GM23248 (cell line): ENCODE data around the gene PDIA5. TPM values are rescaled to one million over a fixed set of nuclear protein-coding genes. Genes with fewer than 3 reads are reported as not detected.

ENCODE experiments used
- DNase-seq: peaks from one replicate; pipeline ENCODE4 v3.0.0-alpha.2; 2015
- H2AFZ ChIP-seq: fragments of 200-600 bp; sonication (generic); 2 replicates; pipeline ENCODE4 v1.6.1; 2016; ENCODE audit warnings: antibody characterized with exemption
- H3F3A ChIP-seq: fragments of 200-600 bp; sonication (generic); 2 replicates; pipeline ENCODE4 v1.6.1; 2016; ENCODE audit warnings: mild to moderate bottlenecking, antibody characterized with exemption, mixed run types; ENCODE audit not compliant: insufficient read depth
- H3K27ac ChIP-seq: fragments of 200-600 bp; sonication (generic); 2 replicates; pipeline ENCODE4 v1.5.1; 2016; ENCODE audit warnings: mild to moderate bottlenecking
- H3K27me3 ChIP-seq: fragments of 200-600 bp; sonication (generic); replicated peaks from 2 replicates; pipeline ENCODE4 v1.6.1; 2016; ENCODE audit warnings: mild to moderate bottlenecking; ENCODE audit not compliant: insufficient read depth
- H3K36me3 ChIP-seq: fragments of 200-600 bp; sonication (generic); 2 replicates; pipeline ENCODE4 v1.6.1; 2016; ENCODE audit warnings: low read depth, mild to moderate bottlenecking
- H3K4me1 ChIP-seq: fragments of 200-600 bp; sonication (generic); 2 replicates; pipeline ENCODE4 v1.6.1; 2016; ENCODE audit warnings: mild to moderate bottlenecking; ENCODE audit not compliant: insufficient read depth
- H3K4me2 ChIP-seq: fragments of 200-600 bp; sonication (generic); one replicate; pipeline ENCODE4 v1.6.1; 2016; ENCODE audit warnings: mild to moderate bottlenecking; ENCODE audit not compliant: unreplicated experiment
- H3K4me3 ChIP-seq: fragments of 200-600 bp; sonication (generic); 2 replicates; pipeline ENCODE4 v1.5.1; 2016; ENCODE audit warnings: mild to moderate bottlenecking
- H3K79me2 ChIP-seq: fragments of 200-600 bp; sonication (generic); 2 replicates; pipeline ENCODE4 v1.6.1; 2016; ENCODE audit warnings: mild to moderate bottlenecking; ENCODE audit not compliant: insufficient read depth
- H3K9ac ChIP-seq: fragments of 200-600 bp; sonication (generic); 2 replicates; pipeline ENCODE4 v1.6.1; 2016; ENCODE audit warnings: mild to moderate bottlenecking
- H3K9me2 ChIP-seq: fragments of 200-600 bp; sonication (generic); 2 replicates; pipeline ENCODE4 v1.6.1; 2016; ENCODE audit warnings: mixed run types, mild to moderate bottlenecking, moderate library complexity; ENCODE audit not compliant: insufficient read depth
- H3K9me3 ChIP-seq: fragments of 200-600 bp; sonication (generic); one replicate; pipeline ENCODE4 v1.6.1; 2017; ENCODE audit warnings: low read depth
- H4K20me1 ChIP-seq: fragments of 200-600 bp; sonication (generic); 2 replicates; pipeline ENCODE4 v1.6.0; 2016; ENCODE audit not compliant: insufficient read depth
- EZH2 ChIP-seq: fragments of 200-600 bp; sonication (generic); IDR thresholded peaks from 2 replicates; pipeline ENCODE4 v1.6.1; 2018; ENCODE audit warnings: antibody characterized with exemption, mild to moderate bottlenecking; ENCODE audit not compliant: insufficient read depth, poor library complexity, severe bottlenecking
- EZH2phosphoT487 ChIP-seq: fragments of 200-600 bp; sonication (generic); IDR thresholded peaks from 2 replicates; pipeline ENCODE4 v1.6.1; 2018; ENCODE audit warnings: antibody characterized with exemption, moderate library complexity, mild to moderate bottlenecking, low read depth; ENCODE audit not compliant: insufficient read depth
- WGBS, 2 experiments: methylation state at CpG; one replicate each; pipeline ENCODE4 v1.1.6; 2015 to 2017; ENCODE audit warnings: low lambda C conversion rate in 2 of 2, low coverage in 1 of 2; ENCODE audit errors: missing lambda C conversion rate in 2 of 2; 5-methylcytosine and 5-hydroxymethylcytosine counted together
- in situ Hi-C: fragments of 300-500 bp; cut with MboI; formaldehyde crosslinking; loops from 2 replicates; pipeline ENCODE4 v1.15.0; 2020
- polyA plus RNA-seq: library from polyadenylated mRNA; unstranded; fragments of >200 nt; fragmentation: Nextera tagmentation; extraction: Ambion mirVana; gene quantifications from 2 replicates; pipeline ENCODE4 v1.2.1, GENCODE V29; 2016
- total RNA-seq: library from RNA; depleted of rRNA; stranded (reverse); fragments of >200 nt; shearing (Covaris generic); gene quantifications from 2 replicates; pipeline ENCODE4 v1.2.3, GENCODE V29; 2014

PDIA5 gene
- total and polyA plus RNA-seq, 2 experiments from 2014 or later = 49.1 to 57.3 TPM

DNA sequence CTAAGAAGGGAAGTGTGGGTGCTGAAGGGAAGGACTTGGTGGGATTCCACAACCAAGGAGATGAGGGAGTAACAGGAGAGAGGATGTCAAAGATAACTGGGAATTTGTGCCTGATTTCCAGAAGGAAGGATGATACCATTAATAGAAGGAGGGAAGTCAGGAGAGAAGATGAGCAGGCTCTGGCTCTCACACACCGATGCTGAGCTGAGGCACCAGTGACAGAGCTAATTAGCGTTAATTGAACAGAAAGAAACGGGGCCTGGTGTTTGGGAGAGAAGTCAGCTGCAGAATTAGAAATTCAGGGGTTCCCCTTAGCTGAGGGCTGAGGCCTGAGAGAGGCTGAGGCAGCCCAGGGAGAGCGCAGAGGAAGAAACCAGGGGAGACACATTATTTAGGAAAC is 11.9 kb upstream of the PDIA5 start:
- no peak overlapping the region for H3K9ac ChIP-seq
- H3K9me2 ChIP-seq = no peaks in the 10 kb centered on the region
- H3K27me3 ChIP-seq = no peaks in the 10 kb centered on the region
- 85 to 98% methylated on average over 4 of the region's 4 CpGs for WGBS, 2 experiments
- H3F3A ChIP-seq = no peaks in the 10 kb centered on the region
- H3K27ac ChIP-seq = no peak overlapping the region
- H3K4me2 ChIP-seq = no peak overlapping the region
- no peak overlapping the region for H2AFZ ChIP-seq
- no peaks in the 10 kb centered on the region for H3K79me2 ChIP-seq
- TF ChIP-seq EZH2 = no peak
- TF ChIP-seq EZH2phosphoT487 = no peak
- DNase-seq = no peak
- in situ Hi-C loops = no loop called here
- H3K36me3 ChIP-seq = no peaks in the 10 kb centered on the region
- H3K4me3 ChIP-seq = no peak overlapping the region
- no peaks in the 10 kb centered on the region for H4K20me1 ChIP-seq
- no peaks in the 10 kb centered on the region for H3K4me1 ChIP-seq
- H3K9me3 ChIP-seq = no peaks in the 10 kb centered on the region

- Histone ChIP-seq H3K9ac (no peak overlapping the region), H3K4me3 (no peak overlapping the region), H3K4me1 (no peaks in the 10 kb centered on the region), H2AFZ (no peak overlapping the region), H3K79me2 (no peaks in the 10 kb centered on the region), H3F3A (no peaks in the 10 kb centered on the region), H3K27me3 (no peaks in the 10 kb centered on the region), H3K9me3 (no peaks in the 10 kb centered on the region), H3K9me2 (no peaks in the 10 kb centered on the region), H3K36me3 (no peaks in the 10 kb centered on the region), H3K27ac (no peak overlapping the region), H4K20me1 (no peaks in the 10 kb centered on the region), H3K4me2 (no peak overlapping the region)
- no peak for TF ChIP-seq EZH2phosphoT487
- no peak for TF ChIP-seq EZH2
- WGBS, 2 experiments = 64 to 68% methylated on average over 5 of the region's 5 CpGs
- no peak for DNase-seq
- in situ Hi-C loops = no loop called here
These were observed 11.5 kb upstream of the PDIA5 start for GRCh38 chr3:123055352-123055751.

DNA sequence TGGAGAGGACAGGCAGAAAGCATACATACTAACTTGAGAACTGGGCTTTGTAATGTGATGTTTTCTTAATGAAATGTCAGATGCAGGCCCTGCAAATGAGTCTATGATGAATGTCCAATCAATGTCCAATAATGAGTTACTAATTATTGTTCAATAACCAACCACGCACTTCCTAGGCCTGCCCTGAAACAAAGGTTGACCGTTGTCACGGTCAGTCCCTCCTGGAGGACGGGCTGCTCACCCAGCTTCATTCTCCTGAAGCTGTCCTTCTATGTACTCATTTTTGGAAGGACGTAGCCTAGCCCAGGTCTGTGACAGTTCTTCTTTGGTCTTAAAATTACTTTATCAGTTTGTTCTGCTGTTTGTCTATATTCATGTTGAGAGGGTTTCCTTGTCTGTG is 8.3 kb upstream of the PDIA5 start:
- H3K27ac ChIP-seq = no peak overlapping the region
- no peak overlapping the region for H3K9ac ChIP-seq
- no peaks in the 10 kb centered on the region for H3K9me3 ChIP-seq
- no peaks in the 10 kb centered on the region for H3K9me2 ChIP-seq
- H4K20me1 ChIP-seq = no peaks in the 10 kb centered on the region
- H3K4me3 ChIP-seq = no peak overlapping the region
- H3K27me3 ChIP-seq = no peaks in the 10 kb centered on the region; the same call in 1 of the 2 replicates
- no peaks in the 10 kb centered on the region for H3K36me3 ChIP-seq
- H3F3A ChIP-seq = no peaks in the 10 kb centered on the region
- H3K4me2 ChIP-seq = no peak overlapping the region
- TF ChIP-seq EZH2 (no peak), EZH2phosphoT487 (no peak)
- H3K4me1 ChIP-seq = no peaks in the 10 kb centered on the region
- WGBS, 2 experiments = 87 to 90% methylated on average over 5 of the region's 5 CpGs
- DNase-seq = no peak
- H3K79me2 ChIP-seq = no peaks in the 10 kb centered on the region
- no peak overlapping the region for H2AFZ ChIP-seq
- in situ Hi-C loops = no loop called here

DNA sequence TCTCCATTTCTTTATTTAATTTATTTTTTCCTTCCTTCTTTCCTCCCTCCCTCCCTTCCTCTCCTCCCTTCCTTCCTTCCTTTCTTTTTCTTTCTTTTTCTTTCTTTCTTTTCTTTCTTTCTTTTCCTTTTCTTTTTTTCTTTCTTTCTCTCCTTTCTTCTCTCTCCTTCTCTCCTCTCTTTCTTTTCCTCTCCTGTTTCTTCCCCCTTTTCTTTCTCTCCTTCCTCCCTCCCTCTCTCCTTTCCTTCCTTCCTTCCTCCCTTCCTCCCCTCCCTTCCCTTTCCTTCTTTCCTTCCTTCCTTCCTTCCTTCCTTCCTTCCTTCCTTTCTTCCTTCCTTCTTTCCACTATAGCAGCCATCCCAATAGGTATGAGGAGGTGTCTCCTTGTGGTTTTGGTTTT is 6.8 kb upstream of the PDIA5 start:
- no peak for DNase-seq
- Histone ChIP-seq H3F3A (no peaks in the 10 kb centered on the region), H3K4me2 (no peak overlapping the region), H3K27me3 (no peaks in the 10 kb centered on the region; the same call in 1 of the 2 replicates), H3K79me2 (no peaks in the 10 kb centered on the region), H4K20me1 (no peaks in the 10 kb centered on the region), H3K27ac (no peak overlapping the region), H2AFZ (no peak overlapping the region), H3K9me2 (no peaks in the 10 kb centered on the region), H3K36me3 (no peaks in the 10 kb centered on the region), H3K9ac (no peak overlapping the region), H3K4me1 (no peaks in the 10 kb centered on the region), H3K4me3 (no peak overlapping the region), H3K9me3 (no peaks in the 10 kb centered on the region)
- in situ Hi-C loops = no loop called here
- TF ChIP-seq EZH2phosphoT487 = no peak
- no peak for TF ChIP-seq EZH2

DNA sequence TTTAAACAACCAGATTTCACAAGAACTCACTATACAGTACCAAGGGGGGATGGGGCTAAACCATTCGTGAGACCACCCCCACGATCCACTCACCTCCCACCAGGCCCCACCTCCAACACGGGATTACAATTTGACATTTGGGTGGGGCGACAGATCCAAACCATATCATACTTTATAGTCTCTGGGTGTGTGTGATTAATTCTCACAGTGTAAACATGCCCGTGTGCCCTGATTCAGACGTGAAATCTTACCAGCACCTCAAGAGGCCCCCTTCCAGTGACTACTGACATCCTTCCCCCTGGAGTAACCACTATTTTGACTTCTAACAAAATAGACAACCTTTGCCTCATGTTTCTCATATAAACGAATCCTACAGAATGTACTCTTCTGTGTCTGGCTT is 5.0 kb upstream of the PDIA5 start:
- no peak overlapping the region for H3K9ac ChIP-seq
- in situ Hi-C loops = no loop called here

More for the DNA sequence above, 5.0 kb upstream of the PDIA5 start:
- Histone ChIP-seq H3K4me1 (no peaks in the 10 kb centered on the region), H3K4me2 (no peak overlapping the region), H3K79me2 (no peaks in the 10 kb centered on the region), H3K9me2 (no peaks in the 10 kb centered on the region), H3K9me3 (no peaks in the 10 kb centered on the region), H2AFZ (no peak overlapping the region), H3K36me3 (no peaks in the 10 kb centered on the region), H3K4me3 (no peak overlapping the region), H3F3A (no peaks in the 10 kb centered on the region), H4K20me1 (no peaks in the 10 kb centered on the region), H3K27ac (no peak overlapping the region), H3K27me3 (no peaks in the 10 kb centered on the region; the same call in 1 of the 2 replicates)
- WGBS, 2 experiments = 76 to 79% methylated on average over 7 of the region's 7 CpGs
- TF ChIP-seq EZH2phosphoT487 = no peak
- TF ChIP-seq EZH2 = no peak
- DNase-seq = no peak
